HG03066 (cell line): ENCODE results near the gene HAL.
"Not testable (repeated sequence)": the region's sequence is repeated elsewhere in the genome, so short reads cannot be mapped to it uniquely, and the experiment has no call there.

ENCODE experiments used
- ATAC-seq: cut with Tn5 transposase; IDR thresholded peaks from one replicate; pipeline ENCODE4 v1.9.1; 2021; ENCODE audit warnings: low read depth; ENCODE audit not compliant: unreplicated experiment

HAL gene

DNA sequence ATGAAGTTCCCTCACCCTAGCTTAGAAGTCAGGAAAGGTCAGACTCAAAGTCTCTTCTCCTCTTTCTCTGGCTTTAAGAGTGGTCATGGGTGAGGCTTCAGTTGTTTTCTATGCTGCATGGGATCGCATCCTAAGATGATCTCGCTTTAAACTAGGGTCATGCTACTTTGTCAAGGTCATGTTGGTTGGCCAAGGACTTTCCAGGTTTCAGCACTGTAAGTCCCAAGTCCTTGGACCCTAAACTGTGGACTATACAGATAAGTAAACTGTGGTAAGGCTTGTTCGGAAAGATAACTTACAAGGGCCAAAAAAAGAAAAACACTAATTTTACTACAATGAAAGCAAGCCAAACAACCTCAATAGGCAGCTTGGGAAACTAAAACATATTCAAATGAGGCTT is 17.4 kb downstream of the HAL start:
- no peak for ATAC-seq

GRCh38 chr12:95978351-95978750 is 17.8 kb downstream of the HAL start:
- no peak for ATAC-seq

DNA sequence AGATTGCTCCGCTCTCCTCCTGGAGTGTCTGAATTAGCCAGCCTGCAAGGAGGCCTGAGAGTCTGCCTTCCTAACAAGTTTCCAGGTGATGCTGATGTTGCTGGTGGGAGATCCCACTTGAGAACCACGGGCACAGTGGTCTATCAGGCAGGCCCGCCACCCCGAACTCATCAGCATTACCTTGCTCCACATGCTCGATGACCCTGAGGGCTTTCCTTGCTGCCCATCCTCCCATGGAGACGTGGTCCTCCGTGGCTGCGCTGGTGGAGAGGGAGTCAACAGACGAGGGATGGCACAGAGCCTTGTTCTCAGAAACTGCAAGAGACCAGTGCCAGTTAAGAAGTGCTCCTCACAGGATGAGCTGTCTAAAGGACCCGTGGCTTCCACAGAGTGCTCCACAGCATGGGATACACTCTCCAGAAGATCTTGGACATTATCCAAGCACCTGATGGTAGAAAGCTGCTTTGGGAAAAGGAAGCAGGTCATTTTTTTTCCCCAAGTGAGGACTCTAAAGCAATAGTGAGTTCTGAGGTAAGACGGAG is 18.3 kb downstream of the HAL start:
- no peak for ATAC-seq

- no peak for ATAC-seq
These were observed 19.7 kb downstream of the HAL start for GRCh38 chr12:95976416-95976832.

- no peak for ATAC-seq
These were observed 20.7 kb downstream of the HAL start for GRCh38 chr12:95975491-95975890.

GRCh38 chr12:95974358-95974757 is 21.8 kb downstream of the HAL start:
- ATAC-seq: no peak

GRCh38 chr12:95972832-95973456 is 23.2 kb downstream of the HAL start:
- ATAC-seq: no peak

- ATAC-seq: no peak
These were observed 25.2 kb downstream of the HAL start for GRCh38 chr12:95970905-95971304.

GRCh38 chr12:95969116-95969515 is 27.0 kb downstream of the HAL start:
- ATAC-seq: not testable (repeated sequence)

GRCh38 chr12:95967301-95967700 is 28.8 kb downstream of the HAL start:
- ATAC-seq: no peak

GRCh38 chr12:95966287-95966870 is 29.8 kb downstream of the HAL start:
- ATAC-seq: no peak

- no peak for ATAC-seq
These were observed 33.0 kb downstream of the HAL start for GRCh38 chr12:95963096-95963495.

- ATAC-seq: no peak
These were observed 33.9 kb downstream of the HAL start for GRCh38 chr12:95962222-95962621.

GRCh38 chr12:95960241-95960640 is 35.9 kb downstream of the HAL start:
- no peak for ATAC-seq

GRCh38 chr12:95959107-95959506 is 37.0 kb downstream of the HAL start:
- no peak for ATAC-seq

DNA sequence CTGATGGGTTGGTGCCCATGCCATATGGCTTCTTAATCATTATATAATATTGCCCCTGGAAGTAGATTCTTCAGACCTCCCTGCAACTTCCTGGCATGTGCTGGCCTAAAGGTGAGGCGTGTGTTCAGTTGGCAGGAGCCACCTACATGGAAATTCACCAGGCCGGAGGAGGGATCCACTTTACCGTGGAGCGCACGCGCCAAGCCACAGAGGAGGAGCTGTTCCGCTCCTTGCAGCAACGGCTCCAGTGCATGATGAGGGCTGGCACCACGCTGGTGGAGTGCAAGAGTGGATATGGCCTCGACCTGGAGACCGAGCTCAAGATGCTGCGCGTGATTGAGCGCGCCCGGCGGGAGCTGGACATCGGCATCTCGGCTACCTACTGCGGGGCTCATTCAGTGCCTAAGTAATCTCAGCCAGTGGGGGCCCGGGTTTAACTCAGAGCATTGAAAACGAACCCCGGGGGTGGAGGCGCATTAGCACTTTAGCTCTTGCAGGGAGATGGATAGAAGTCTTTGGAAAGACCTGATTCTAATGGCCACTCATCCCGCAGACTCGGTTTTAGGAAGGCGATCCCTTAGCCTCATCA is 39.5 kb downstream of the HAL start:
- ATAC-seq: no peak

GRCh38 chr12:95955549-95956159 is 40.5 kb downstream of the HAL start:
- ATAC-seq: no peak

DNA sequence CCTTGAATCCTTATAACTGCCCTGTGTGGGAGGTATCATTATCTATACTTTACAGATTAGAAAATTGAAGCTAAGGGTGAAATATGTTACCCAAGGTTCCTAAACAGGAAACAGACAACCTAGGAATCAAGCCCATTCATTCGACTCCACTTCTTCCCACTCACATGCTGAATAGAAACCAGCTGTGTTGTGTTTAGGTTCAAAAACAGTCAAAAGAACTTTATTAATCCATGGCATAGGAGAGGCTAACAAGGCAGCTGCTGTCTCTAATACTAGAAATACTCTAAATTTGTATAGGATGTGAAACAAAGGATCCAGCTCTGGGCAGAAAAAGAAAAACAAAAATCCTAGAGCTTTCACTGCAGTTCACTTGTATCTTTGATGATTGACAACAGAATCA is 43.1 kb downstream of the HAL start:
- ATAC-seq: no peak

- ATAC-seq: no peak
These were observed 44.6 kb downstream of the HAL start for GRCh38 chr12:95951515-95951914.

- ATAC-seq: no peak
These were observed 46.5 kb downstream of the HAL start for GRCh38 chr12:95949477-95950206.
